ENCODE data around the gene LRR1. TPM values are rescaled to one million over a fixed set of nuclear protein-coding genes. Genes with fewer than 3 reads are reported as not detected.

The LRR1 gene
- total RNA-seq, 1 experiment from 2014 or later = 34.8 TPM

- H3K36me3 ChIP-seq (ENCODE audit: control insufficient read depth, insufficient read depth, low read length) = no peaks in the 10 kb centered on the region
- intact Hi-C loops (cut with micrococcal nuclease; ENCODE audit: unreplicated experiment) = loop anchor here (5.0 kb wide), 1 partner anchor 381 kb away; no protein-coding TSS in a partner anchor
- BruUV-seq (replicated peaks) = no TSS peak
- H3K9me3 ChIP-seq = no peaks in the 10 kb centered on the region
- no peaks in the 10 kb centered on the region for H3K27me3 Mint-ChIP-seq (ENCODE audit: insufficient read depth, unreplicated experiment)
- ChIA-PET CTCF (no interaction called here), POLR2A (no interaction called here)
- no peak for DNase-seq
- H3K4me3 ChIP-seq (ENCODE audit: low read depth, low read length) = no peak overlapping the region
- TF ChIP-seq, protein P1, sequence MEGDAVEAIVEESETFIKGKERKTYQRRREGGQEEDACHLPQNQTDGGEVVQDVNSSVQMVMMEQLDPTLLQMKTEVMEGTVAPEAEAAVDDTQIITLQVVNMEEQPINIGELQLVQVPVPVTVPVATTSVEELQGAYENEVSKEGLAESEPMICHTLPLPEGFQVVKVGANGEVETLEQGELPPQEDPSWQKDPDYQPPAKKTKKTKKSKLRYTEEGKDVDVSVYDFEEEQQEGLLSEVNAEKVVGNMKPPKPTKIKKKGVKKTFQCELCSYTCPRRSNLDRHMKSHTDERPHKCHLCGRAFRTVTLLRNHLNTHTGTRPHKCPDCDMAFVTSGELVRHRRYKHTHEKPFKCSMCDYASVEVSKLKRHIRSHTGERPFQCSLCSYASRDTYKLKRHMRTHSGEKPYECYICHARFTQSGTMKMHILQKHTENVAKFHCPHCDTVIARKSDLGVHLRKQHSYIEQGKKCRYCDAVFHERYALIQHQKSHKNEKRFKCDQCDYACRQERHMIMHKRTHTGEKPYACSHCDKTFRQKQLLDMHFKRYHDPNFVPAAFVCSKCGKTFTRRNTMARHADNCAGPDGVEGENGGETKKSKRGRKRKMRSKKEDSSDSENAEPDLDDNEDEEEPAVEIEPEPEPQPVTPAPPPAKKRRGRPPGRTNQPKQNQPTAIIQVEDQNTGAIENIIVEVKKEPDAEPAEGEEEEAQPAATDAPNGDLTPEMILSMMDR (IDR thresholded peaks at IDR 0.05; ENCODE audit: insufficient read depth in 1 of 2, low read depth in 1 of 2, low read length in 1 of 2, severe bottlenecking in 1 of 2, unreplicated experiment in 1 of 2) = no peak
- no peaks in the 10 kb centered on the region for H3K27me3 ChIP-seq (replicated peaks; ENCODE audit: control insufficient read depth, insufficient read depth, low read length)
- H3K4me1 Mint-ChIP-seq (ENCODE audit: low read depth, unreplicated experiment) = no peaks in the 10 kb centered on the region
- H3K36me3 Mint-ChIP-seq (ENCODE audit: insufficient read depth, unreplicated experiment) = no peaks in the 10 kb centered on the region
- H3K4me3 Mint-ChIP-seq (ENCODE audit: unreplicated experiment) = no peak overlapping the region
- peaks cover 9% of the 10 kb centered on the region for H3K4me1 ChIP-seq
- no peaks in the 10 kb centered on the region for H3K9me3 Mint-ChIP-seq (ENCODE audit: unreplicated experiment)
- H3K27ac Mint-ChIP-seq (ENCODE audit: unreplicated experiment) = no peak overlapping the region
Observed at GRCh38 chr14:49553106-49553505, 45.6 kb upstream of the LRR1 start.

- no peaks in the 10 kb centered on the region for H3K9me3 ChIP-seq
Observed at GRCh38 chr14:49553892-49554291, 44.8 kb upstream of the LRR1 start.

DNA sequence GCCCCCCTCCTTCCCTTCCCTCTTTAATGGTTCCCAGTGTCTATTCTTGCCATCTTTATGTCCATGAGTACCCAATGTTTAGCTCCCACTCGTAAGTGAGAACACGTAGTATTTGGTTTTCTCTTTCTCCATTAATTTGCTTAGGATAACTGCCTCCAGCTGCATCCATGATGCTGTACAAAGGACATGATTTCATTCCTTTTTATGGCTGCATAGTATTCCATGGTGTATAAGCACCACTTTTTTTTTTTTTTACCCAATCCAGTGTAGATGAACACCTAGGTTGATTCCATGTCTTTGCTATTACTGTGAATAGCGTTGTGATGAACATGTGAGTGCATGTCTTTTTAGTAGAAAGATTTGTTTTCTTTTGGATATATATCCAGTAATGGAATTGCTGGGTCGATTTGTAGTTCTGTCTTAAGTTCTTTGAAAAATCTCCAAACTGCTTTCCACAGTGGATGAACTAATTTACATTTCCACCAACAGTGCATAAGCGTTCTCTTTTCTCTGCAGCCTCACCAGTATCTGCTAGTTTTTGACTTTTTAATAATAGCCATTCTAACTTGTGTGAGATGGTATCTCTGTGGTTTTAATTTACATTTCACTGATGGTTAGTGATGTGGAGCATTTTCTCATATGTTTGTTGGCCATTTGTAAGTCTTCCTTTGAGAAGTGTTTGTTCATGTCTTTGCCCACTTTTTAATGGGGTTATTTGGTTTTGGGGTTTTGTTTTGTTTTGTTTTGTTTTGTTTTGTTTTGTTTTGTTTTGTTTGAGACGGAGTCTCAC is 38.6 kb upstream of the LRR1 start:
- H3K36me3 Mint-ChIP-seq (ENCODE audit: insufficient read depth, unreplicated experiment) = no peaks in the 10 kb centered on the region
- TF ChIP-seq, protein P1 (IDR thresholded peaks at IDR 0.05; ENCODE audit: insufficient read depth in 1 of 2, low read depth in 1 of 2, low read length in 1 of 2, severe bottlenecking in 1 of 2, unreplicated experiment in 1 of 2) = no peak
- no peaks in the 10 kb centered on the region for H3K9me3 ChIP-seq
- H3K4me1 Mint-ChIP-seq (ENCODE audit: low read depth, unreplicated experiment) = no peaks in the 10 kb centered on the region
- ChIA-PET CTCF (no interaction called here), POLR2A (no interaction called here)
- H3K27me3 Mint-ChIP-seq (ENCODE audit: insufficient read depth, unreplicated experiment) = no peaks in the 10 kb centered on the region
- no peak overlapping the region for H3K4me3 Mint-ChIP-seq (ENCODE audit: unreplicated experiment)
- no peaks in the 10 kb centered on the region for H3K27me3 ChIP-seq (replicated peaks; ENCODE audit: control insufficient read depth, insufficient read depth, low read length)
- H3K9me3 Mint-ChIP-seq (ENCODE audit: unreplicated experiment) = no peaks in the 10 kb centered on the region
- H3K4me3 ChIP-seq (ENCODE audit: low read depth, low read length) = no peak overlapping the region
- intact Hi-C loops (cut with micrococcal nuclease; ENCODE audit: unreplicated experiment) = no loop called here
- no peaks in the 10 kb centered on the region for H3K4me1 ChIP-seq
- H3K27ac Mint-ChIP-seq (ENCODE audit: unreplicated experiment) = no peak overlapping the region
- no peaks in the 10 kb centered on the region for H3K36me3 ChIP-seq (ENCODE audit: control insufficient read depth, insufficient read depth, low read length)
- no peak for DNase-seq
- BruUV-seq (replicated peaks) = no TSS peak

More at GRCh38 chr14:49553892-49554291, 44.8 kb upstream of the LRR1 start:
- no peaks in the 10 kb centered on the region for H3K9me3 Mint-ChIP-seq (ENCODE audit: unreplicated experiment)
- H3K36me3 Mint-ChIP-seq (ENCODE audit: insufficient read depth, unreplicated experiment) = no peaks in the 10 kb centered on the region
- no peaks in the 10 kb centered on the region for H3K27me3 Mint-ChIP-seq (ENCODE audit: insufficient read depth, unreplicated experiment)
- no peak overlapping the region for H3K27ac Mint-ChIP-seq (ENCODE audit: unreplicated experiment)
- POLR2A ChIA-PET = no interaction called here
- Histone ChIP-seq H3K27me3 (replicated peaks; ENCODE audit: control insufficient read depth, insufficient read depth, low read length) (no peaks in the 10 kb centered on the region), H3K4me3 (ENCODE audit: low read depth, low read length) (no peak overlapping the region), H3K4me1 (peaks cover 9% of the 10 kb centered on the region), H3K36me3 (ENCODE audit: control insufficient read depth, insufficient read depth, low read length) (no peaks in the 10 kb centered on the region)
- TF ChIP-seq, protein P1 (IDR thresholded peaks at IDR 0.05; ENCODE audit: insufficient read depth in 1 of 2, low read depth in 1 of 2, low read length in 1 of 2, severe bottlenecking in 1 of 2, unreplicated experiment in 1 of 2) = no peak
- intact Hi-C loops (cut with micrococcal nuclease; ENCODE audit: unreplicated experiment) = loop anchor here (5.0 kb wide), 1 partner anchor 382 kb away; no protein-coding TSS in a partner anchor
- H3K4me3 Mint-ChIP-seq (ENCODE audit: unreplicated experiment) = no peak overlapping the region
- no peak for DNase-seq
- H3K4me1 Mint-ChIP-seq (ENCODE audit: low read depth, unreplicated experiment) = no peaks in the 10 kb centered on the region
- CTCF ChIA-PET = no interaction called here
- BruUV-seq (replicated peaks) = no TSS peak
